Right lobe of liver (tissue), 4 donors: ENCODE measurements around the gene XPO4.

Experiments used
- POLR2A ChIP-seq: fragments of 450-650 bp; IDR thresholded peaks from one replicate; pipeline ENCODE4 v1.6.1; 2017; ENCODE audit warnings: antibody characterized with exemption, mild to moderate bottlenecking
- TF ChIP-seq, protein P1 (sequence below), 4 donors: fragments of 200-600 bp in 3 of 4; fragments of 450-650 bp in 1 of 4; IDR thresholded peaks; one replicate each; pipeline versions ENCODE4 v1.5.1 to v1.8.0; 2016 to 2022; ENCODE audit warnings: antibody characterized with exemption in 4 of 4, mild to moderate bottlenecking in 2 of 4
- donor health status: DM: no; HTN: no; CAD: no.
- donor health status: DM: no; HTN: no; CAD: no.
- donor health status: DM: no; HTN: yes; CAD: no.

DNA sequence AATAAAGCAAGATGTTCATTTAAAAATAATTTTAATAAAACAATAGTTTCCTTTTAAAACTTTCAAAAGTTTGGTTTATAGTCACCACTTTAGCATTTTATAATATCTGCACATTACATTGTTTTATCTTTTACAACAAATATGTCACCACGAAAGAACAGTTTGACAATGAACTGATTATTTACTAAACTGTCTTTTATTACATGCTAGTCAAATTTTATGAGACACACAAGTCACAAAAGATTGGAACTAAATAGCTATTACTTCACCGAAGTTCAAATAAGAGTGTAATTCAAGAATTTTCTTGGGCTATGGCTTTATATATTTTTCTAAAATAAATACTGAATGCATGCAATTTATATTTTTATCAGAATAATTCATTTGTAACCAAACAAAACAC, 71.3 kb downstream of the XPO4 start:
- TF ChIP-seq, protein P1, sequence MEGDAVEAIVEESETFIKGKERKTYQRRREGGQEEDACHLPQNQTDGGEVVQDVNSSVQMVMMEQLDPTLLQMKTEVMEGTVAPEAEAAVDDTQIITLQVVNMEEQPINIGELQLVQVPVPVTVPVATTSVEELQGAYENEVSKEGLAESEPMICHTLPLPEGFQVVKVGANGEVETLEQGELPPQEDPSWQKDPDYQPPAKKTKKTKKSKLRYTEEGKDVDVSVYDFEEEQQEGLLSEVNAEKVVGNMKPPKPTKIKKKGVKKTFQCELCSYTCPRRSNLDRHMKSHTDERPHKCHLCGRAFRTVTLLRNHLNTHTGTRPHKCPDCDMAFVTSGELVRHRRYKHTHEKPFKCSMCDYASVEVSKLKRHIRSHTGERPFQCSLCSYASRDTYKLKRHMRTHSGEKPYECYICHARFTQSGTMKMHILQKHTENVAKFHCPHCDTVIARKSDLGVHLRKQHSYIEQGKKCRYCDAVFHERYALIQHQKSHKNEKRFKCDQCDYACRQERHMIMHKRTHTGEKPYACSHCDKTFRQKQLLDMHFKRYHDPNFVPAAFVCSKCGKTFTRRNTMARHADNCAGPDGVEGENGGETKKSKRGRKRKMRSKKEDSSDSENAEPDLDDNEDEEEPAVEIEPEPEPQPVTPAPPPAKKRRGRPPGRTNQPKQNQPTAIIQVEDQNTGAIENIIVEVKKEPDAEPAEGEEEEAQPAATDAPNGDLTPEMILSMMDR (IDR thresholded peaks at IDR 0.05), result no peak
- TF ChIP-seq POLR2A, result no peak
